Colon (tissue), 2 donors: ENCODE measurements around the gene HTN3.
"Not testable (repeated sequence)": the region's sequence is repeated elsewhere in the genome, so short reads cannot be mapped to it uniquely, and the experiment has no call there.

ENCODE experiments used
- FAIRE-seq: peaks from 2 replicates; lab custom pipeline; 2012; peaks lifted over from hg19 to GRCh38; lab: Jason Lieb, UNC
- donor health status: control.
- donor health status: control.

The HTN3 gene

GRCh38 chr4:70028159-70028558, at the start of gene HTN3:
TSS of gene HTN3 (plus strand) at chr4:70028459. CDS start at chr4:70030741, 2,282 bp downstream.
- not testable (repeated sequence) for FAIRE-seq

- FAIRE-seq, result no peak
Observed at GRCh38 chr4:69984030-69984443, 44.2 kb upstream of the HTN3 start.

- no peak for FAIRE-seq
Observed at GRCh38 chr4:69986663-69987062, 41.6 kb upstream of the HTN3 start.

GRCh38 chr4:69991016-69991415, 37.2 kb upstream of the HTN3 start:
- no peak for FAIRE-seq

- FAIRE-seq, result no peak
Observed at GRCh38 chr4:69994782-69995181, 33.5 kb upstream of the HTN3 start.

- FAIRE-seq, result no peak
Observed at GRCh38 chr4:69995526-69996016, 32.7 kb upstream of the HTN3 start, which contains the start of gene STATH. TSS of gene STATH (plus strand) at chr4:69995966. CDS start at chr4:69998438, 2,472 bp downstream.

- FAIRE-seq, result no peak
Observed at GRCh38 chr4:69999420-69999819, 28.8 kb upstream of the HTN3 start.

GRCh38 chr4:70000711-70001110, 27.5 kb upstream of the HTN3 start:
- FAIRE-seq, result no peak

- FAIRE-seq, result no peak
Observed at GRCh38 chr4:70002507-70002906, 25.8 kb upstream of the HTN3 start.

GRCh38 chr4:70008771-70009170, 19.5 kb upstream of the HTN3 start:
- FAIRE-seq, result no peak

- not testable (repeated sequence) for FAIRE-seq
Observed at GRCh38 chr4:70019006-70019405, 9.3 kb upstream of the HTN3 start.

- FAIRE-seq, result no peak
Observed at GRCh38 chr4:70023218-70023617, 5.0 kb upstream of the HTN3 start.

GRCh38 chr4:70027011-70027410, 1.2 kb upstream of the HTN3 start:
- no peak for FAIRE-seq

GRCh38 chr4:70037559-70037958, 9.3 kb downstream of the HTN3 start:
- FAIRE-seq, result not testable (repeated sequence)

GRCh38 chr4:70039928-70040327, 11.7 kb downstream of the HTN3 start:
- FAIRE-seq, result not testable (repeated sequence)

GRCh38 chr4:70041652-70042286, 13.5 kb downstream of the HTN3 start:
- no peak for FAIRE-seq

GRCh38 chr4:70050138-70050537, 21.9 kb downstream of the HTN3 start, which contains the start of gene HTN1:
TSS of gene HTN1 (plus strand) at chr4:70050438. CDS start at chr4:70053077, 2,639 bp downstream.
- FAIRE-seq, result not testable (repeated sequence)

GRCh38 chr4:70056534-70056933, 28.3 kb downstream of the HTN3 start:
- not testable (repeated sequence) for FAIRE-seq

GRCh38 chr4:70057651-70058050, 29.4 kb downstream of the HTN3 start:
- no peak for FAIRE-seq

GRCh38 chr4:70059149-70059548, 30.9 kb downstream of the HTN3 start:
- FAIRE-seq, result no peak

GRCh38 chr4:70062000-70062399, 33.7 kb downstream of the HTN3 start:
- FAIRE-seq, result no peak

GRCh38 chr4:70080205-70080604, 51.9 kb downstream of the HTN3 start:
- no peak for FAIRE-seq
